ENCODE measurements around the gene MORN4.

MORN4 gene

GRCh38 chr10:97629289-97629688 lies 4.0 kb downstream of the MORN4 start:
- DNase-seq, result no peak
- TF ChIP-seq GATA1 (IDR thresholded peaks at IDR 0.05; ENCODE audit: low read depth, low read length) (no peak), POLR2A (IDR thresholded peaks at IDR 0.05; ENCODE audit: low read length) (no peak)

- TF ChIP-seq POLR2A (IDR thresholded peaks at IDR 0.05; ENCODE audit: low read length) (no peak), GATA1 (IDR thresholded peaks at IDR 0.05; ENCODE audit: low read depth, low read length) (no peak)
- no peak for DNase-seq
Measured at GRCh38 chr10:97628228-97628627, 5.1 kb downstream of the MORN4 start.

- TF ChIP-seq POLR2A (IDR thresholded peaks at IDR 0.05; ENCODE audit: low read length) (no peak), GATA1 (IDR thresholded peaks at IDR 0.05; ENCODE audit: low read depth, low read length) (no peak)
- DNase-seq, result peak; percentile 87 to 88
Measured at GRCh38 chr10:97627731-97628130, 5.6 kb downstream of the MORN4 start.

- no peak for TF ChIP-seq POLR2A (IDR thresholded peaks at IDR 0.05; ENCODE audit: low read length)
- no peak for TF ChIP-seq GATA1 (IDR thresholded peaks at IDR 0.05; ENCODE audit: low read depth, low read length)
- no peak for DNase-seq
Measured at GRCh38 chr10:97623277-97623676, 10.0 kb downstream of the MORN4 start.

GRCh38 chr10:97618733-97619132 lies 14.6 kb downstream of the MORN4 start:
- TF ChIP-seq GATA1 (IDR thresholded peaks at IDR 0.05; ENCODE audit: low read depth, low read length), result no peak
- TF ChIP-seq POLR2A (IDR thresholded peaks at IDR 0.05; ENCODE audit: low read length), result no peak
- DNase-seq, result no peak

- DNase-seq, result no peak
- TF ChIP-seq GATA1 (IDR thresholded peaks at IDR 0.05; ENCODE audit: low read depth, low read length), result no peak
- no peak for TF ChIP-seq POLR2A (IDR thresholded peaks at IDR 0.05; ENCODE audit: low read length)
Measured at GRCh38 chr10:97618285-97618684, 15.0 kb downstream of the MORN4 start.

- TF ChIP-seq POLR2A (IDR thresholded peaks at IDR 0.05; ENCODE audit: low read length) (no peak), GATA1 (IDR thresholded peaks at IDR 0.05; ENCODE audit: low read depth, low read length) (no peak)
Measured at GRCh38 chr10:97612386-97612785, 20.9 kb downstream of the MORN4 start.

GRCh38 chr10:97611473-97611872 lies 21.8 kb downstream of the MORN4 start:
- peak; percentile 19 to 21 for DNase-seq
- TF ChIP-seq POLR2A (IDR thresholded peaks at IDR 0.05; ENCODE audit: low read length), result no peak
- TF ChIP-seq GATA1 (IDR thresholded peaks at IDR 0.05; ENCODE audit: low read depth, low read length), result no peak

More at GRCh38 chr10:97612386-97612785, 20.9 kb downstream of the MORN4 start:
- peak; percentile 35 to 45 for DNase-seq

- no peak for TF ChIP-seq GATA1 (IDR thresholded peaks at IDR 0.05; ENCODE audit: low read depth, low read length)
- TF ChIP-seq POLR2A (IDR thresholded peaks at IDR 0.05; ENCODE audit: low read length), result no peak
- DNase-seq, result no peak
Measured at GRCh38 chr10:97608991-97609561, 24.2 kb downstream of the MORN4 start.

- no peak for DNase-seq
- TF ChIP-seq POLR2A (IDR thresholded peaks at IDR 0.05; ENCODE audit: low read length) (no peak), GATA1 (IDR thresholded peaks at IDR 0.05; ENCODE audit: low read depth, low read length) (no peak)
Measured at GRCh38 chr10:97607095-97607636, 26.1 kb downstream of the MORN4 start.

- no peak for TF ChIP-seq POLR2A (IDR thresholded peaks at IDR 0.05; ENCODE audit: low read length)
- TF ChIP-seq GATA1 (IDR thresholded peaks at IDR 0.05; ENCODE audit: low read depth, low read length), result no peak
- no peak for DNase-seq
Measured at GRCh38 chr10:97601268-97602215, 31.8 kb downstream of the MORN4 start.

- no peak for TF ChIP-seq POLR2A (IDR thresholded peaks at IDR 0.05; ENCODE audit: low read length)
- no peak for TF ChIP-seq GATA1 (IDR thresholded peaks at IDR 0.05; ENCODE audit: low read depth, low read length)
- DNase-seq, result no peak
Measured at GRCh38 chr10:97600616-97601015, 32.7 kb downstream of the MORN4 start.

- DNase-seq, result no peak
- TF ChIP-seq POLR2A (IDR thresholded peaks at IDR 0.05; ENCODE audit: low read length), result no peak
- no peak for TF ChIP-seq GATA1 (IDR thresholded peaks at IDR 0.05; ENCODE audit: low read depth, low read length)
Measured at GRCh38 chr10:97599272-97599619, 34.1 kb downstream of the MORN4 start.
